Measurements from ENCODE around the gene IL1RAPL1. TPM values are rescaled to one million over a fixed set of nuclear protein-coding genes. Genes with fewer than 3 reads are reported as not detected.

IL1RAPL1 gene
- total and polyA plus RNA-seq, 2 experiments from 2014 or later, result 0.18 to 0.49 TPM

DNA sequence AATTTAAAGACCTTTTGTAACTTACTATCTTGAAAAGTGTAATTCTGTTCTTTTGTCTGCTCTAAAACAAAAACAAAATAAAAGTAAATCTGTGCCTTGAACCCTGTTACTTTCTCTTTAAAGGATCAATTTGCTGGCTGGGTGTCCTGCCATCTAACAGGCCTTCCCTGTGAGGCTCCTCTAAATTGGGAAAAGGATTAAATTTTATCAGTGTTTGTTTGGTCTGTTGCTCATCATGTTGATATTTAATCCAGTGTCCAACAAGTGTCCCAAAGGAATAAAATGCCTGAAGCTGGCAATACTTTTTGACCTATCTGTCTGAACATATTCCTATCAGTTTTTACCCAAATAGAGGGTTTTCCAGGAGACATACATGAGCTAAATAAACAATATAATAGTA lies 688.7 kb downstream of the IL1RAPL1 start (continued):
- TF ChIP-seq NANOG (IDR thresholded peaks at IDR 0.05; ENCODE audit: borderline replicate concordance) (no peak), ZNF114 (CRISPR knock-in tag; IDR thresholded peaks at IDR 0.05) (no peak), CREB1 (CRISPR knock-in tag; IDR thresholded peaks at IDR 0.05; ENCODE audit: low read depth) (no peak), STAT1 (IDR thresholded peaks at IDR 0.05; ENCODE audit: unreplicated experiment) (no peak), POLR2AphosphoS5 (IDR thresholded peaks at IDR 0.05; ENCODE audit: low read depth) (no peak), ZNF331 (CRISPR knock-in tag; IDR thresholded peaks at IDR 0.05; ENCODE audit: low read depth) (no peak), EZH2phosphoT487 (IDR thresholded peaks at IDR 0.05; ENCODE audit: unreplicated experiment) (no peak), JUNB (IDR thresholded peaks at IDR 0.05; ENCODE audit: unreplicated experiment) (no peak)
- TF ChIP-seq, protein P1, sequence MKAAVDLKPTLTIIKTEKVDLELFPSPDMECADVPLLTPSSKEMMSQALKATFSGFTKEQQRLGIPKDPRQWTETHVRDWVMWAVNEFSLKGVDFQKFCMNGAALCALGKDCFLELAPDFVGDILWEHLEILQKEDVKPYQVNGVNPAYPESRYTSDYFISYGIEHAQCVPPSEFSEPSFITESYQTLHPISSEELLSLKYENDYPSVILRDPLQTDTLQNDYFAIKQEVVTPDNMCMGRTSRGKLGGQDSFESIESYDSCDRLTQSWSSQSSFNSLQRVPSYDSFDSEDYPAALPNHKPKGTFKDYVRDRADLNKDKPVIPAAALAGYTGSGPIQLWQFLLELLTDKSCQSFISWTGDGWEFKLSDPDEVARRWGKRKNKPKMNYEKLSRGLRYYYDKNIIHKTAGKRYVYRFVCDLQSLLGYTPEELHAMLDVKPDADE (IDR thresholded peaks at IDR 0.05), result no peak

DNA sequence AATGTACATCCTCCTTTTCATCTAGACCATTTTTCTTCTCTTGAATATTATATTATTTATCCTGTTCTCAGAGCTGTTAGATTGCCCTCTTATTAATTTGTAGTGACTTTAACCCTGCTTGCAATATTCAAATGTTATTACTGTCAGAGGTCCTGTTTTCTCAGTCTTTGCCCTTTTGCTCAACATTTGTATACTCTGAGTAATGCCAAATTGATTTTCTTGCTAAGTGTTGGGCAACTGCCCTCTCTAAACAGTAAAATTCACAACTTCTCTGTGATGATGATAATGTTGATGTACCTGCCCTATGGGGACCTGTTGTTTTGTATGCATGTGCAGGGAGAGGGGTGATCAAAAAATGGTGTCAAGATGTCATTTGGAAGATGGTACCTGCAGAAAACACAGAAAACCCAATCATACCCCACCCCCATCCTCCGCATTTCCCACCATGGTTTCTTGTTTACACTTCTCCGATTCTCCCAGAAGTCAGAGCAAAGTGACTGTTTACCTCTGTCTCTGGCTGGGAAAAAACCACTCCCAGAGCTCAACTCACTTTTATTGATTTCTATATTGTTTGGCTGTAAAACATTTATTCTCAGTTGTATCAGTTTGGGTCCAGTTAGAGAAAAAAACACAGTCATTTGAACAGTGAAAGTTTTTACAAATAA lies 694.0 kb downstream of the IL1RAPL1 start:
- Histone ChIP-seq H4K20me1 (replicated peaks; ENCODE audit: insufficient read depth) (no peaks in the 10 kb centered on the region), H2AFZ (no peak overlapping the region), H3K4me1 (ENCODE audit: insufficient read depth) (no peaks in the 10 kb centered on the region), H3K36me3 (ENCODE audit: insufficient read depth) (no peaks in the 10 kb centered on the region), H3K27ac (ENCODE audit: low read depth) (no peak overlapping the region), H3K9me2 (ENCODE audit: insufficient read depth) (no peaks in the 10 kb centered on the region), H3F3A (replicated peaks; ENCODE audit: low read depth) (no peaks in the 10 kb centered on the region), H3K79me2 (replicated peaks; ENCODE audit: insufficient read depth) (no peaks in the 10 kb centered on the region), H3K4me2 (no peak overlapping the region), H3K27me3 (ENCODE audit: insufficient read depth) (no peaks in the 10 kb centered on the region), H3K4me3 (no peak overlapping the region)
- Mint-ChIP-seq H3K4me3 (no peak overlapping the region), H3K36me3 (ENCODE audit: low read depth) (no peaks in the 10 kb centered on the region; the same call in 2 of the 3 replicates), H3K9me3 (no peaks in the 10 kb centered on the region), H3K4me1 (no peaks in the 10 kb centered on the region), H3K27ac (no peak overlapping the region), H3K27me3 (ENCODE audit: insufficient read depth, low read depth, poor library complexity) (no peaks in the 10 kb centered on the region)
- ATAC-seq (no peak), DNase-seq (ENCODE audit: low spot score) (no peak)
- no peak for TF ChIP-seq EZH2 (IDR thresholded peaks at IDR 0.05; ENCODE audit: low read depth, unreplicated experiment)

DNA sequence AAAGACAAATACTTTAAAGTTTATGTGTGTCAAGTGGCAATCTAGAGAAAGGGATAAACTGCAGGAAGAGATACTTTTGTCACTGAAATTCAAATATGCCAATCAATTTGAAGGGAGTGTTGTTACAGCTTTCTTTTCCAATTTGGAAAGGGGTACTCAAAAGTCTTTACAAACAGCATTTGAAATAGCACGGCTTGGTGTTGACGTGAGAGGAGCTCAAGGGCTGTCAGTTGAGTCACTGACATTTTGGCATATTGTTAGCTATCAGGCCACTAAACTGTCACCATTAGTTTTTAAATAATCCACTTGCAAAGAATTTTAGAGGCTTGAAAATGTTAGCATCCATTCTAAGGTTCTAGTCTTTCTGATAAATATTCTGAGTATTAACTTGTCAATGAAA lies 698.4 kb downstream of the IL1RAPL1 start:
- no peaks in the 10 kb centered on the region for H3K9me3 Mint-ChIP-seq
- H2AFZ ChIP-seq, result no peak overlapping the region
- H3K79me2 ChIP-seq (replicated peaks; ENCODE audit: insufficient read depth), result no peaks in the 10 kb centered on the region
- no peak overlapping the region for H3K27ac Mint-ChIP-seq
- no peaks in the 10 kb centered on the region for H3K9me2 ChIP-seq (ENCODE audit: insufficient read depth)
- ATAC-seq (no peak), DNase-seq (ENCODE audit: low spot score) (no peak)
- no peaks in the 10 kb centered on the region for H3K4me1 Mint-ChIP-seq
- no peaks in the 10 kb centered on the region for H3K36me3 ChIP-seq (ENCODE audit: insufficient read depth)
- H4K20me1 ChIP-seq (replicated peaks; ENCODE audit: insufficient read depth), result no peaks in the 10 kb centered on the region
- H3F3A ChIP-seq (replicated peaks; ENCODE audit: low read depth), result no peaks in the 10 kb centered on the region
- H3K27me3 Mint-ChIP-seq (ENCODE audit: insufficient read depth, low read depth, poor library complexity), result no peaks in the 10 kb centered on the region
- H3K36me3 Mint-ChIP-seq (ENCODE audit: low read depth), result no peaks in the 10 kb centered on the region; the same call in 2 of the 3 replicates
- no peaks in the 10 kb centered on the region for H3K27me3 ChIP-seq (ENCODE audit: insufficient read depth)
- no peak overlapping the region for H3K27ac ChIP-seq (ENCODE audit: low read depth)
- no peak overlapping the region for H3K4me2 ChIP-seq
- no peak overlapping the region for H3K4me3 Mint-ChIP-seq
- no peaks in the 10 kb centered on the region for H3K4me1 ChIP-seq (ENCODE audit: insufficient read depth)
- H3K4me3 ChIP-seq, result no peak overlapping the region
- TF ChIP-seq, protein P2, sequence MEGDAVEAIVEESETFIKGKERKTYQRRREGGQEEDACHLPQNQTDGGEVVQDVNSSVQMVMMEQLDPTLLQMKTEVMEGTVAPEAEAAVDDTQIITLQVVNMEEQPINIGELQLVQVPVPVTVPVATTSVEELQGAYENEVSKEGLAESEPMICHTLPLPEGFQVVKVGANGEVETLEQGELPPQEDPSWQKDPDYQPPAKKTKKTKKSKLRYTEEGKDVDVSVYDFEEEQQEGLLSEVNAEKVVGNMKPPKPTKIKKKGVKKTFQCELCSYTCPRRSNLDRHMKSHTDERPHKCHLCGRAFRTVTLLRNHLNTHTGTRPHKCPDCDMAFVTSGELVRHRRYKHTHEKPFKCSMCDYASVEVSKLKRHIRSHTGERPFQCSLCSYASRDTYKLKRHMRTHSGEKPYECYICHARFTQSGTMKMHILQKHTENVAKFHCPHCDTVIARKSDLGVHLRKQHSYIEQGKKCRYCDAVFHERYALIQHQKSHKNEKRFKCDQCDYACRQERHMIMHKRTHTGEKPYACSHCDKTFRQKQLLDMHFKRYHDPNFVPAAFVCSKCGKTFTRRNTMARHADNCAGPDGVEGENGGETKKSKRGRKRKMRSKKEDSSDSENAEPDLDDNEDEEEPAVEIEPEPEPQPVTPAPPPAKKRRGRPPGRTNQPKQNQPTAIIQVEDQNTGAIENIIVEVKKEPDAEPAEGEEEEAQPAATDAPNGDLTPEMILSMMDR (conservative IDR thresholded peaks at IDR 0.05; ENCODE audit: low read depth in 2 of 2), result no peak
- no peak for TF ChIP-seq CREB1 (CRISPR knock-in tag; IDR thresholded peaks at IDR 0.05; ENCODE audit: low read depth)
- TF ChIP-seq, protein P3, sequence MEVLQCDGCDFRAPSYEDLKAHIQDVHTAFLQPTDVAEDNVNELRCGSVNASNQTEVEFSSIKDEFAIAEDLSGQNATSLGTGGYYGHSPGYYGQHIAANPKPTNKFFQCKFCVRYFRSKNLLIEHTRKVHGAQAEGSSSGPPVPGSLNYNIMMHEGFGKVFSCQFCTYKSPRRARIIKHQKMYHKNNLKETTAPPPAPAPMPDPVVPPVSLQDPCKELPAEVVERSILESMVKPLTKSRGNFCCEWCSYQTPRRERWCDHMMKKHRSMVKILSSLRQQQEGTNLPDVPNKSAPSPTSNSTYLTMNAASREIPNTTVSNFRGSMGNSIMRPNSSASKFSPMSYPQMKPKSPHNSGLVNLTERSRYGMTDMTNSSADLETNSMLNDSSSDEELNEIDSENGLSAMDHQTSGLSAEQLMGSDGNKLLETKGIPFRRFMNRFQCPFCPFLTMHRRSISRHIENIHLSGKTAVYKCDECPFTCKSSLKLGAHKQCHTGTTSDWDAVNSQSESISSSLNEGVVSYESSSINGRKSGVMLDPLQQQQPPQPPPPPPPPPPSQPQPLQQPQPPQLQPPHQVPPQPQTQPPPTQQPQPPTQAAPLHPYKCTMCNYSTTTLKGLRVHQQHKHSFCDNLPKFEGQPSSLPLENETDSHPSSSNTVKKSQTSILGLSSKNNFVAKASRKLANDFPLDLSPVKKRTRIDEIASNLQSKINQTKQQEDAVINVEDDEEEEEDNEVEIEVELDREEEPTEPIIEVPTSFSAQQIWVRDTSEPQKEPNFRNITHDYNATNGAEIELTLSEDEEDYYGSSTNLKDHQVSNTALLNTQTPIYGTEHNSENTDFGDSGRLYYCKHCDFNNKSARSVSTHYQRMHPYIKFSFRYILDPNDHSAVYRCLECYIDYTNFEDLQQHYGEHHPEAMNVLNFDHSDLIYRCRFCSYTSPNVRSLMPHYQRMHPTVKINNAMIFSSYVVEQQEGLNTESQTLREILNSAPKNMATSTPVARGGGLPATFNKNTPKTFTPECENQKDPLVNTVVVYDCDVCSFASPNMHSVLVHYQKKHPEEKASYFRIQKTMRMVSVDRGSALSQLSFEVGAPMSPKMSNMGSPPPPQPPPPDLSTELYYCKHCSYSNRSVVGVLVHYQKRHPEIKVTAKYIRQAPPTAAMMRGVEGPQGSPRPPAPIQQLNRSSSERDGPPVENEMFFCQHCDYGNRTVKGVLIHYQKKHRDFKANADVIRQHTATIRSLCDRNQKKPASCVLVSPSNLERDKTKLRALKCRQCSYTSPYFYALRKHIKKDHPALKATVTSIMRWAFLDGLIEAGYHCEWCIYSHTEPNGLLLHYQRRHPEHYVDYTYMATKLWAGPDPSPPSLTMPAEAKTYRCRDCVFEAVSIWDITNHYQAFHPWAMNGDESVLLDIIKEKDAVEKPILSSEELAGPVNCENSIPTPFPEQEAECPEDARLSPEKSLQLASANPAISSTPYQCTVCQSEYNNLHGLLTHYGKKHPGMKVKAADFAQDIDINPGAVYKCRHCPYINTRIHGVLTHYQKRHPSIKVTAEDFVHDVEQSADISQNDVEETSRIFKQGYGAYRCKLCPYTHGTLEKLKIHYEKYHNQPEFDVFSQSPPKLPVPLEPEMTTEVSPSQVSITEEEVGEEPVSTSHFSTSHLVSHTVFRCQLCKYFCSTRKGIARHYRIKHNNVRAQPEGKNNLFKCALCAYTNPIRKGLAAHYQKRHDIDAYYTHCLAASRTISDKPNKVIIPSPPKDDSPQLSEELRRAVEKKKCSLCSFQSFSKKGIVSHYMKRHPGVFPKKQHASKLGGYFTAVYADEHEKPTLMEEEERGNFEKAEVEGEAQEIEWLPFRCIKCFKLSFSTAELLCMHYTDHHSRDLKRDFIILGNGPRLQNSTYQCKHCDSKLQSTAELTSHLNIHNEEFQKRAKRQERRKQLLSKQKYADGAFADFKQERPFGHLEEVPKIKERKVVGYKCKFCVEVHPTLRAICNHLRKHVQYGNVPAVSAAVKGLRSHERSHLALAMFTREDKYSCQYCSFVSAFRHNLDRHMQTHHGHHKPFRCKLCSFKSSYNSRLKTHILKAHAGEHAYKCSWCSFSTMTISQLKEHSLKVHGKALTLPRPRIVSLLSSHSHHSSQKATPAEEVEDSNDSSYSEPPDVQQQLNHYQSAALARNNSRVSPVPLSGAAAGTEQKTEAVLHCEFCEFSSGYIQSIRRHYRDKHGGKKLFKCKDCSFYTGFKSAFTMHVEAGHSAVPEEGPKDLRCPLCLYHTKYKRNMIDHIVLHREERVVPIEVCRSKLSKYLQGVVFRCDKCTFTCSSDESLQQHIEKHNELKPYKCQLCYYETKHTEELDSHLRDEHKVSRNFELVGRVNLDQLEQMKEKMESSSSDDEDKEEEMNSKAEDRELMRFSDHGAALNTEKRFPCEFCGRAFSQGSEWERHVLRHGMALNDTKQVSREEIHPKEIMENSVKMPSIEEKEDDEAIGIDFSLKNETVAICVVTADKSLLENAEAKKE (CRISPR knock-in tag; IDR thresholded peaks at IDR 0.05), result no peak

All from GM23338 (cell line).